GM13976 (cell line): ENCODE results near the gene MRPL28.
"Not testable (repeated sequence)": the region's sequence is repeated elsewhere in the genome, so short reads cannot be mapped to it uniquely, and the experiment has no call there.

ENCODE experiments used
- DNase-seq: peaks from one replicate; pipeline ENCODE4 v3.0.0; 2012; ENCODE audit warnings: low spot score
- in situ Hi-C: fragments of 300-500 bp; cut with MboI; formaldehyde crosslinking; loops from one replicate; pipeline ENCODE4 v1.12.0; 2022; ENCODE audit warnings: low sequenced_read_pairs, mixed read lengths, inconsistent platforms; ENCODE audit not compliant: unreplicated experiment
- TF ChIP-seq, protein P1 (sequence below): IDR thresholded peaks from 2 replicates; pipeline ENCODE4 v1.5.1; 2012; ENCODE audit warnings: borderline replicate concordance, mild to moderate bottlenecking; ENCODE audit not compliant: insufficient read depth; ENCODE audit errors: extremely low read depth, missing control alignments, control extremely low read depth

The MRPL28 gene

DNA sequence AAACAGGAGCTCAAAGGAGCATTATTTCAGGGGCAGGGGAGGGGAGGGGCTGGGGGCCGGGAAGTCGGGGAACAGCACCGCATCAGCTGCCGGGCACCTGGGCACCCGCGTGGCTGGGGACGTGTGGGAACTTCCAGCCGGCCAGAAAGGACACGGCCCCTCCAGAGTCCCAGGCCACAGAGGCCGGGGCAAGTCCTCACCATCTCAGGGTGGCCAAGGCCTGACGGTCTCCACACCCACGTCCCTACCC, 10.3 kb upstream of the MRPL28 start:
- in situ Hi-C loops: no loop called here
- TF ChIP-seq, protein P1, sequence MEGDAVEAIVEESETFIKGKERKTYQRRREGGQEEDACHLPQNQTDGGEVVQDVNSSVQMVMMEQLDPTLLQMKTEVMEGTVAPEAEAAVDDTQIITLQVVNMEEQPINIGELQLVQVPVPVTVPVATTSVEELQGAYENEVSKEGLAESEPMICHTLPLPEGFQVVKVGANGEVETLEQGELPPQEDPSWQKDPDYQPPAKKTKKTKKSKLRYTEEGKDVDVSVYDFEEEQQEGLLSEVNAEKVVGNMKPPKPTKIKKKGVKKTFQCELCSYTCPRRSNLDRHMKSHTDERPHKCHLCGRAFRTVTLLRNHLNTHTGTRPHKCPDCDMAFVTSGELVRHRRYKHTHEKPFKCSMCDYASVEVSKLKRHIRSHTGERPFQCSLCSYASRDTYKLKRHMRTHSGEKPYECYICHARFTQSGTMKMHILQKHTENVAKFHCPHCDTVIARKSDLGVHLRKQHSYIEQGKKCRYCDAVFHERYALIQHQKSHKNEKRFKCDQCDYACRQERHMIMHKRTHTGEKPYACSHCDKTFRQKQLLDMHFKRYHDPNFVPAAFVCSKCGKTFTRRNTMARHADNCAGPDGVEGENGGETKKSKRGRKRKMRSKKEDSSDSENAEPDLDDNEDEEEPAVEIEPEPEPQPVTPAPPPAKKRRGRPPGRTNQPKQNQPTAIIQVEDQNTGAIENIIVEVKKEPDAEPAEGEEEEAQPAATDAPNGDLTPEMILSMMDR: no peak
- no peak for DNase-seq

DNA sequence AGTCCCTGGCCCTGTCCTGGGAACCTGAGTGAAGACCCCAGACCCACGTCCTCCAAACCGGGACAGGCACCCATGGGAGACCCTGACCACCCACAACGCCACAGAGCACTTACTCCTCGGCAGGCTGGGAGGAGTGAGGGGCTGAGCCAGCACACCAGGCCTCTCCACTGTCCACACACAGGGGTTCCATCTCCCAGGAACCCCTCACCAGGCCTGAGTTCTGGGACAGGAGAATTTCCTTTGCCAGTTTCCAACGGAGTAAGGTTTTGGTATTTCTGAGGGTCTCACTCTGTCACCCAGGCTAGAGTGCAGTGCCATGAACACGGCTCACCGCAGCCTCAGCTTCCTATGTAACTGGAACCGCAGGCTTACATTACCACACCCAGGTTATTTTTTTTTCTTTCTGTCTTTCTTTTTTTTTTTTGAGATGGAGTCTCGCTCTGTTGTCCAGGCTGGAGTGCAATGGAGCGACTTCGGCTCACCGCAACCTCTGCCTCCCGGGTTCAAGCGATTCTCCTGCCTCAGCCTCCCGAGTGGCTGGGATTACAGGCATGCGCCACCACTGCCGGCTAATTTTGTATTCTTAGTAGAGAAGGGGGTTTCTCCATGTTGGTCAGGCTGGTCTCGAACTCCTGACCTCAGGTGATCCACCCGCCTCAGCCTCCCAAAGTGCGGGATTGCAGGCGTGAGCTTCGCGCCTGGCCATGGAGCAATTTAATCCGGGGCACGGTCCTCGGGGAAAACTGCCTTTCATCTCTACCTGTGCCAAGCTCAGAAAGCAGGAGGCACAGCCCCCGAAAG, 9.8 kb upstream of the MRPL28 start:
- DNase-seq: no peak
- TF ChIP-seq, protein P1: no peak
- in situ Hi-C loops: no loop called here

DNA sequence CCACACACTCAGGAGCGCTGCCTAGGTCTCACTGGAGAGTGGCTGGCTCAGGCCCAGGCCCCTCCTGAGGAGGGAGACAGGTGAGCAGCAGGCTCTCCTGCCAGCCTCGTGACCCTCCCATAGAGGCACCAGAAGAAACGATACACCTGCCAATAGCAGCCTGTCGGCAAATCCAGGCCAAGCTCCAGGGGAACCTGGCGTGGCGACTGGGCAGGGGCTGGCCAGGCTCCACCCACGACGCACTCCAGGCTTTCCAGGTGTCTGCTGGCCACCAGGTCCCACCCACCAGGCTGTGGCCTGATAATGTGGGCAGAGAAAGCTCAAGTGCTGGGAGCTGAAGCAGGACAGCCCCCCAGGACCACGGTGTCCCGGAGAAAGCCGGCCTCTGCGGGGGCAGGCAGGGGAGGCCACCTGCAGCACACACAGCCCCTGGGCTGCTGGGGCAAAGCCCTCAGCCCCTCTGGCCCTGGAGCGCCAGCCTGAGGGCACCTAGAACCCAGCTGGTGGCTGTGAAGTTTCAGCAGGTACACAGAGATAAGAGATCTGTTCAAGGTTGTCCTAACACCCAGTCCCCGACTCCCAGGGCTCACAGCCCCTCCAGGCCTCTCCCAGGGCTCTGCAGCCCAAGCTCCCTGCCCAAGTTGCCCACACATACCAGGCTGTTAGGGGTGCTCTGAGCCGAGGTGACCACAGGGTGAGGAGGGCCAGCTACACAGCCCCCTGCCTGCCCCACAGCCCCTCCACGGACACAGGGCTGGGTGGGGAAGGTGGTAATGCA, 9.0 kb upstream of the MRPL28 start:
- DNase-seq: no peak
- in situ Hi-C loops: no loop called here

DNA sequence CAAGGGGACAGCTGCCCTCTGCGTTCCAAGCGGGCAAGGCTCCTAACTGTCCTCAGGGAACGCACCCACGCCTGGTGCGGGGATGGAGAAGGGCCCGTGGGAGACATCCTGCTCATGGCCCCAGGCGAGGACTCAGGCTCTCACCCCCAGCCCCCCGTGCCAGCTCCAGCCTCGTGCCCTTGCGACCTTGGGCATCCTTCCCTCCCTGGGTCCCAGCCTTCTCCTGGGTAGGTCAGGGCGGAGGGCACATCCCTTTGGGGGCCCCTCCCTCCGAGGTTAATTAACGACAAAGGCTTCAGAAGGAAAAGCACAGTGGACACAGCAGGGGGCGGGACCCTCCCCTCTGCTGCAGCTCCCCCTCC, 8.5 kb upstream of the MRPL28 start:
- TF ChIP-seq, protein P1: no peak
- in situ Hi-C loops: no loop called here
- DNase-seq: no peak

More for the DNA sequence above, 9.0 kb upstream of the MRPL28 start:
- TF ChIP-seq, protein P1: no peak

DNA sequence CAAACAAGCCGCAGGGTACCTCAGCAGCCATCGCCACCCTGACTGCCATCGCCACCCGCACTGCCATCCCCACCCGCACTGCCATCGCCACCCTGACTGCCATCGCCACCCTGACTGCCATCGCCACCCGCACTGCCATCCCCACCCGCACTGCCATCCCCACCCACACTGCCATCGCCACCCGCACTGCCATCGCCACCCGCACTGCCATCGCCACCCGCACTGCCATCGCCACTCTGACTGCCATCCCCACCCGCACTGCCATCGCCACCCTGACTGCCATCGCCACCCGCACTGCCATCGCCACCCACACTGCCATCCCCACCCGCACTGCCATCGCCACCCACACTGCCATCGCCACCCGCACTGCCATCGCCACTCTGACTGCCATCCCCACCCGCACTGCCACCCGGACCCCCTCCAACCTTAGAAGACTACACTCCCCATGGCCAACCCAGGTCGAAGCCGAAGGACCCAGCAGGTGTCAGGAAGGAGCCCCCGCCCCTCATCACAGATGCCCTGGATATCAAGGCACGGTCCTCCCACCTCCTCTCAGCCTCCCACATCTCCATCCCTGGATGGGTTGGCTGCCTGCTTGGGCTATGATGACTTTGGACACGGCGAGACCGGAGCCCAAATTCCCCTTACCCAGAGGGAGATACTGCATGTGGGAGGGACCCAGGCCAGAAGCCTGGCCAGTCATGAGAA, 7.9 kb upstream of the MRPL28 start:
- in situ Hi-C loops: not testable (repeated sequence)

DNA sequence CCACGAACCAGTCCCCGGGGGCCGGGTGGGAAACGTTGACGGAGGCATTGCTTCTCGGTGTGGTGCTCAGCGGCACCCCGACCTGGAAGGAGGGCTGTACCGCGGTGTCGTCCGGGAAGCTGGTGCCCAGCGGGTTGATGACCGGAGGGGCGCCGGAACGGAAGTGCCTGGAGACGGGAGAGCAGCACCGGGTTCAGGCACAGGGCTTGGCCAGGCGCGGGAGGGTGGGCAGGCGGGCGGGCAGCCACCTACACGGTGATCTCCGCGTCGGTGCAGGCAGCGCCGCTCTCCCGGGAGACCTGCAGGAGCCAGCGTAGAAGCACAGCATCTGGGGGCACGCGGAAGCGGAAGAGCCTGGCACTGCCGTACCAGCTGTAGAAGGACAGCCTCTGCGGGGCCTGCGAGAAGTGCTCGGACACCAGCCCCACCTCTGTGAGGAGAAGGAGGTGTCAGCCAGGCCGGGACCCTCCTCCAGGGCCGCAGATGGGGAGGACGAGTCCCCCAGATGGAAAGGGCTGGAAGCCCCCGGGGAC, 7.1 kb upstream of the MRPL28 start:
- no peak for DNase-seq
- TF ChIP-seq, protein P1: no peak
- in situ Hi-C loops: no loop called here

More for the DNA sequence above, 7.9 kb upstream of the MRPL28 start:
- DNase-seq: not testable (repeated sequence)
